Measurements from ENCODE around the gene AK3. TPM values are rescaled to one million over a fixed set of nuclear protein-coding genes. Genes with fewer than 3 reads are reported as not detected.

The AK3 gene
- polyA plus RNA-seq, 6 donors from 2014 or later, result 22.9 to 31.6 (median 27.2) TPM

DNA sequence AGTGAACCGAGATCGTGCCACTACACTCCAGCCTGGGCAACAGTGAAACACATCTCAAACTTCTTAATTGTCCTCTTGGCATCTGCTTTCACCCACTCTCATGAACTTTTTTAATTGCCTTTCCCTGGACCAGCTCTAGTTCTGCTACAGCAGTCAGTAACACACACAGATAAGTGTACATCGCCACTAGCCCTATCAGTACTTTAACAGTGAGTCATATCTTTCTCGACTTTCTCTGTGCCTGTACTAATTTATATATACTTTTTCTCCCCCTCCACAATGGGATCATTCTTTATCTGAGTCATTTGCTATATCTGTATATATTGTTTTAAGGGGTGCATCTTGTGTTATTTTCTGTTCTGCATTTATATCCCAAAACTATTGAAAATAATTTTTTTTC, 54.9 kb downstream of the AK3 start:
- Mint-ChIP-seq H3K9me3 (no peaks in the 10 kb centered on the region), H3K27ac (no peak overlapping the region), H3K4me3 (peak overlapping the region in 1 of 8 donors; percentile 51), H3K27me3 (no peaks in the 10 kb centered on the region), H3K4me1 (peaks cover 5 to 23% (median 7%) of the 10 kb centered on the region in 3 donors), H3K36me3 (peaks cover 13 to 18% of the 10 kb centered on the region in 2 donors)
- DNase-seq, result no peak
- no peak for ATAC-seq (ENCODE audit: low read depth in 2 of 2)

DNA sequence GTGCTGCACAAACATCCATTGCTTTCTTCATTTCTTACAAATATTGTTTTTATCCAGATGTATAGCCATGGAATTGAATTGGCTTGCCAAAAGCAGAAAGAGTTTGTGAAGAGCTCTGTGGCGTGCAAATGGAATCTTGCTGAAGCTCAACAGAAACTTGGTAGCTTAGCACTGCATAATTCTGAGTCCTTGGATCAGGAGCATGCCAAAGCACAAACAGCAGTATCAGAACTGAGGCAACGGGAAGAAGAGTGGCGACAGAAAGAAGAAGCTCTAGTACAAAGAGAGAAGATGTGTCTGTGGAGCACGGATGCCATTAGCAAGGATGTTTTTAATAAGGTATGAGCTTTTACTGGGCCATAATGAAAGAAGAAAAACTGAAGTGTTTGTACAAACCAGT, 56.2 kb downstream of the AK3 start:
- Mint-ChIP-seq H3K27ac (no peak overlapping the region), H3K9me3 (no peaks in the 10 kb centered on the region), H3K4me3 (no peak overlapping the region), H3K27me3 (no peaks in the 10 kb centered on the region), H3K36me3 (peaks cover 7 to 18% of the 10 kb centered on the region in 2 donors), H3K4me1 (peaks cover 2 to 19% (median 5%) of the 10 kb centered on the region in 3 donors)
- ATAC-seq (ENCODE audit: low read depth in 2 of 2) (no peak), DNase-seq (no peak)

DNA sequence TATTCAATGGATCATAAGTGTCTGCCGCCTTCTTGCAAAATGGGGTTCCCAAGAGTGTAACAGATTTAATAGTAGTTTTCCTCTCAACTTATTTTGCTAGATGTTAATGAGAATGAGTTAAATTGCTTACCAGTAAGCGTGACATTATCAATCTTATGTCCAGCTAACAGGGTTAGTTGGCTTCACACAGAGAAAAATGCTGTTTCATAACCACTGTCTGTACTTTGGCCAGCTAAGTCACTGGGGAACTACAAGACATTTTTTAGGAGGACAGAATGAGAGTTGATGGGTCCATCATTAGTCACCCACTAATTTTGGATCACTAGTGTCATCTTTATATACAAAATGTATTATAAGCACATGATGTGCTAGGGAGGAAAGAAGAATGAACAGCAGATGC, 60.3 kb downstream of the AK3 start:
- Mint-ChIP-seq H3K4me3 (no peak overlapping the region), H3K9me3 (no peaks in the 10 kb centered on the region), H3K36me3 (peaks cover 0 to 13% of the 10 kb centered on the region in 2 donors), H3K4me1 (peaks cover 0 to 12% (median 2%) of the 10 kb centered on the region in 3 donors), H3K27me3 (peaks cover under 1 to 4% (median 3%) of the 10 kb centered on the region in 3 donors), H3K27ac (no peak overlapping the region)
- DNase-seq (no peak), ATAC-seq (ENCODE audit: low read depth in 2 of 2) (no peak)

DNA sequence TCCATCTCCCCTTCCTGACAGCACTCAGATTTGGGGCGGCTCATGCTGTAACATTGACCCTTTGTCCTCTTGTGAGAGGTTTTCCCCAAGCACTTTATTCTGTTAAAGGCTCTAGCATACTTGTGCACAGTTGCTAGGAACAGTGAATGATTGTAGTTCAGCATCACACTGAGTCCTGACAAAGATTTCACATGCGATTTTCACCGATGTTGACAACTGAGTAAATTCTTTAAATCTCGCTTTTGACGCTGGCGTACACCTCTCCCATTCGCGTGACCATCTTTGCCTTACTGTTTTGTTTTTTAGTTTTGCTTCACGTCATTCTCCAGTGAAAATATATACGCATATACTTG, 60.9 kb downstream of the AK3 start:
- Mint-ChIP-seq H3K9me3 (no peaks in the 10 kb centered on the region), H3K27me3 (peaks cover 6 to 10% (median 7%) of the 10 kb centered on the region in 3 donors), H3K4me1 (peaks cover 0 to 16% (median 0%) of the 10 kb centered on the region in 3 donors), H3K4me3 (no peak overlapping the region), H3K36me3 (peaks cover 0 to 17% of the 10 kb centered on the region in 2 donors), H3K27ac (no peak overlapping the region)
- ATAC-seq (ENCODE audit: low read depth in 2 of 2) (no peak), DNase-seq (no peak)

DNA sequence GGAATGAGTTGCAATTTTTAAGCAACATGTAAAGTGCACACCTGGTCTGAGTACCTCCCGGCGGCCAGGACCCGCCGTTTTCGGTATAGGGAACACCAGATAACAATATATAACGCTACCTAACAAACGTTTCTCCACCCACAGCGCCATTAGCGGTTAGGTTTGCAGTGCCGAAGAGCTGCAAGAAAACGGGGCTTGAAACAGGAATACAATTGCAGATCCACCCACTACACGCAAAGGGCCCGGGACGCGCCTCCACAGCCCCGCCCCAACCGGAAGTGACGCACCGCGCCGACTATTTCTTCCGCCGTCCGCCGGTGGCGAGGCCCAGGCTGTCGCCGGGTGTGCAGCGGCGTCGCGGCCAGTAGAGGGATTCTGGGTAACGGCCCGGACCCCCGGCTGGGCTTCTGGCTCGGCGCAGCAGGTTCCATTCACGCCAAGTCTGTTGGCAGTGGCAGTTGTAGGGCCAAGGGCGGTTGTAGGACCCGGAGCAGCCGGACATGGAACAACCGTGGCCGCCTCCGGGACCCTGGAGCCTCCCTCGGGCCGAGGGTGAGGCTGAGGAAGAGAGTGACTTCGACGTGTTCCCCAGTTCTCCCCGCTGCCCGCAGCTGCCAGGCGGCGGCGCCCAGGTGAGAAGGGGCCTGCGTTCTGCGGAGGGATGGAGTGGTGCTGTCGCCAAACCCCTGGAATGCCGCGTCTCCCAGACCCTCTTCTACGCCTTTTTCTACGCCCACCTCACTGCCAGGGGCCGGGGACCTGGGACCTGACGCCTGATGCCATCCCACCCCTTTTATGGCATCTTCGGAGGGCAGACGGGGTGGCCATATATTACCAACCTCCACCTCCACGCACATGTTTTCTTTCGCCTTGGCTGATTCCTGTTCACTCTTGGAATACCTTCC, 61.5 kb downstream of the AK3 start, which contains the start of gene CDC37L1:
TSS of gene CDC37L1 (plus strand) at position 302 of the 905 bp plus-strand sequence. CDS start at position 501, 199 bp downstream.
- DNase-seq (peak; percentile 99), ATAC-seq (ENCODE audit: low read depth in 2 of 2) (peak; percentile 94 to 95)
- no peaks in the 10 kb centered on the region for H3K9me3 Mint-ChIP-seq
- H3K27me3 Mint-ChIP-seq, result peaks cover 6 to 12% (median 7%) of the 10 kb centered on the region in 3 donors
- H3K36me3 Mint-ChIP-seq, result peaks cover 0 to 11% of the 10 kb centered on the region in 2 donors
- no peak within 1 kb of the TSS for H3K27ac Mint-ChIP-seq
- H3K4me3 Mint-ChIP-seq, result no peak within 1 kb of the TSS
- H3K4me1 Mint-ChIP-seq, result peaks cover 0 to 11% (median 0%) of the 10 kb centered on the region in 3 donors

DNA sequence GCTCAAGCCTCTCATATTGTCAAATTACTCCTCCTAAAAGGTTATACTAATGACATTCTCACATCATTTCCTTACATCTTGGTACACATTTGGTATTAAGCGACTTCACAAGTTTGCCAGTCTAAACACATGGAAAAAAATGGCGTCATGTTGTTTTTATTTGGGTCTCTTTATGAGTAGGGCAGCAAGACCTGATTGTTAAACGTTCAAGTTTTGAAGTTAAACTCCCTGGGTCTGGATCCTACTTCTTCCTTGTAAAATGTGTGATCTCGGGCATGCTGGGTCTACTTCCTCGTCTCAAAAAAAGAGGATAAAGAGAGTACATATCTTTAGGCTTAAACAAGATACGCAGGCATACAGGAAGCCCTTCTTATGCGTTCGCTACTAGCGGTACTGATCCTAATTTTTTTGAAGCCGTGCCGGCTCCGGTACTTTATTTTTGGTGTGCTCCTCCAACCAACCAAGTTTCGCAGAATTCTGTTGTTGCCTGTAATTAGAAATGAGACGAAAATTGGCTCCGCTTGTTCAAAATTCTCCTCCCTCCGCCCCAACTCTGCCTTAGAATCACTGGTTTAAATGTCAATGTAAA, 62.2 kb downstream of the AK3 start:
- H3K36me3 Mint-ChIP-seq, result peaks cover 0 to 10% of the 10 kb centered on the region in 2 donors
- H3K4me1 Mint-ChIP-seq, result peaks cover 0 to 11% (median 0%) of the 10 kb centered on the region in 3 donors
- DNase-seq, result no peak
- H3K27me3 Mint-ChIP-seq, result peaks cover 6 to 12% (median 7%) of the 10 kb centered on the region in 3 donors
- H3K4me3 Mint-ChIP-seq, result no peak overlapping the region
- ATAC-seq (ENCODE audit: low read depth in 2 of 2), result peak; percentile 6 to 14
- H3K9me3 Mint-ChIP-seq, result no peaks in the 10 kb centered on the region
- H3K27ac Mint-ChIP-seq, result no peak overlapping the region

DNA sequence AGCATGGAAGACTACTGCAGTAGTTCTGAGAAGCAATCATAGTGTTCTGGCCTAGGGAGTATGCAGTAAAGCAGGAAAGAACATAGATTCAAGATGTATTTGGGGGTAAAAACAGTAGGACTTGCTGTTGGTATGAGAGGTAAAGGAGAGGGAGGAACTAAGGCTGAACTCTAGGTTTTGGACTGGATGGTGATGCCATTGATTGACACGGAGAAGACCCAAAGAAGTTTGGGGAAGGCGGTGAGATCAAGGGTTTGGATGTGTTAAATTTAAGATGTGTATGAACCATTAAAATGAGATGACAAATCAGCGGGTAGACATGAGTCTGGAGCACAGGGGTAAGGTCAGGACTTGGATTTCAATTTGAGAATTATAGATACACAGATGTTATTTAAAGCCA, 63.6 kb downstream of the AK3 start:
- H3K27me3 Mint-ChIP-seq, result peaks cover 6 to 12% (median 7%) of the 10 kb centered on the region in 3 donors
- peaks cover 0 to 4% (median 0%) of the 10 kb centered on the region in 3 donors for H3K4me1 Mint-ChIP-seq
- no peaks in the 10 kb centered on the region for H3K9me3 Mint-ChIP-seq
- H3K27ac Mint-ChIP-seq, result no peak overlapping the region
- no peak overlapping the region for H3K4me3 Mint-ChIP-seq
- H3K36me3 Mint-ChIP-seq, result peaks cover 0 to 10% of the 10 kb centered on the region in 2 donors
- DNase-seq (no peak), ATAC-seq (ENCODE audit: low read depth in 2 of 2) (no peak)

DNA sequence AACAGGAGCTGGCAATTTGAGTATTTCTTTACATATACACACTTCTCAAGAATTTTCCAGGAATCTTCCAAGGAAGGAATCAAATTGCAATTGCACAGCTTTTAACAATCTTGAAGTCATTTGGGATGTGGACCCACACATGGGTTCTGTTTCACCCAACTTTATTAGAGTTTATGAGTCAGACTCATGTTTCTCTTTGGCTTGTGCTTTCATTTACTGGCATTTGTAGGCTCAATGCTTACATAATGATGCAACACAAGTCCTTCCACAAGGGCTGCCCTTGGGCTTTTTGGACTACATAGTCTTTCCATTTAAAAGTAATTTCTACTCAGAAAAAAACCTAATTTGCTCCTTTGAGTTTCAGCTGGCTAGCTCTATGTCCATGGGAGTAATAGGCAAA, 66.2 kb downstream of the AK3 start:
- peaks cover 11 to 12% (median 12%) of the 10 kb centered on the region in 3 donors for H3K27me3 Mint-ChIP-seq
- no peak overlapping the region for H3K27ac Mint-ChIP-seq
- no peaks in the 10 kb centered on the region for H3K9me3 Mint-ChIP-seq
- ATAC-seq (ENCODE audit: low read depth in 2 of 2) (no peak), DNase-seq (no peak)
- peaks cover 0 to 4% (median 0%) of the 10 kb centered on the region in 3 donors for H3K4me1 Mint-ChIP-seq
- H3K36me3 Mint-ChIP-seq, result peaks cover 4 to 10% of the 10 kb centered on the region in 2 donors
- no peak overlapping the region for H3K4me3 Mint-ChIP-seq

DNA sequence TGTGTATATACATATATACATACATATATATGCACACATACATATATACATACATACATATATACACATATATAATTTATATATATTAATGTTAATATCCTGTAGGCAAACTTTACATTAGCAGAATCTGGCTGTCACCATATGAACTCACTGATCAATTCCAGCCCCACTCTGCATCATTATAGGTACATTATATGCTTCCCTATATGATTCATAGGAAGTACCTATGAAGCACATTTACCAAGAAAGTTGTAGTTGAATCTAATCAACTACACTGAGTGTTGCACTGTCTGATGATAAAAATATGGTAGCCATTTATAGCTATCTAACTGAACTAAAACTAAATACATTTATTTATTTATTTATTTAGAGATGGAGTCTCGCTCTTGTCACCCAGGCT, 69.3 kb downstream of the AK3 start:
- Mint-ChIP-seq H3K9me3 (no peaks in the 10 kb centered on the region), H3K27ac (no peak overlapping the region), H3K4me1 (peaks cover 1 to 10% (median 2%) of the 10 kb centered on the region in 3 donors), H3K36me3 (peaks cover 4 to 10% of the 10 kb centered on the region in 2 donors), H3K27me3 (peaks cover 18 to 32% (median 24%) of the 10 kb centered on the region in 3 donors), H3K4me3 (no peak overlapping the region)
- no peak for DNase-seq
- no peak for ATAC-seq (ENCODE audit: low read depth in 2 of 2)

DNA sequence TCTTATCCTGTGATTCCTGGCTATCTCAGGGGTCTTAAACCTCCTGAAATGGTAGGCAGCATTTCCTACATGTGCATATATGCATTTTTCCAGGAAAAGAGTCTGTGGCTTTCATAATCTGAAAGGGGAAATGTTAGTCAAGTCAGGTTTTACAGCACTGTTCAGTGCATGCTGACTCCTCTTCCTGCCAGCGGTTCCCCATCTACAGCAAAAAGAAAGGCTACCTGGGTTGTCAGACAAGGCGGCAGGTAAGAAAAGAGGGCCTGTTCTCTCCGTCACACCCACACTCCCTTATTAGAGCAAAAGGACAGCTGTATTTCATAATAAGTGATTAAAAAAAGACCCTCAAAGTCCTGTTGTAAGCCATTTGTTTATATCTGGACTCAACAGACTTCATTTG, 70.4 kb downstream of the AK3 start:
- Mint-ChIP-seq H3K27ac (no peak overlapping the region), H3K4me3 (no peak overlapping the region), H3K4me1 (peaks cover 13 to 20% (median 13%) of the 10 kb centered on the region in 3 donors), H3K36me3 (peaks cover 4% of the 10 kb centered on the region in 2 donors), H3K9me3 (no peaks in the 10 kb centered on the region), H3K27me3 (peaks cover 27 to 29% (median 28%) of the 10 kb centered on the region in 3 donors)
- ATAC-seq (ENCODE audit: low read depth in 2 of 2) (no peak), DNase-seq (no peak)

DNA sequence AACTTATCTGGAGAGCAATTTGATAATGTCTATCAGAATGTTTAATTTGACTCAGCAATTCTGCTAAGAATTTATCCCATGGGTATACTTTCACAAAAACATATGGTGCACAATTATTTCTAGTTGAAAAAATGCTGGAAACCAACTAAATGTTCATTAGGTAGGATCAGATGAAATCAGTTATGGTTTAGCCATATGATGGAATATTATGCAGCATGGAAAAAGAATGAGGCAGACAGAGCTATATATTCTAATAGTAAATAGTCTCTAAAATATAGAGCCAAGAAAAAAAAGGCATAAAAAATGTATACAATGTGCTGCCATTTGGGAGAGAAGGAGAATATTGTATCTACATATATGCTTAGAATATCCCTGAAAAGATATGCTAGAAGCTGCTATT, 71.1 kb downstream of the AK3 start:
- H3K27ac Mint-ChIP-seq, result no peak overlapping the region

DNA sequence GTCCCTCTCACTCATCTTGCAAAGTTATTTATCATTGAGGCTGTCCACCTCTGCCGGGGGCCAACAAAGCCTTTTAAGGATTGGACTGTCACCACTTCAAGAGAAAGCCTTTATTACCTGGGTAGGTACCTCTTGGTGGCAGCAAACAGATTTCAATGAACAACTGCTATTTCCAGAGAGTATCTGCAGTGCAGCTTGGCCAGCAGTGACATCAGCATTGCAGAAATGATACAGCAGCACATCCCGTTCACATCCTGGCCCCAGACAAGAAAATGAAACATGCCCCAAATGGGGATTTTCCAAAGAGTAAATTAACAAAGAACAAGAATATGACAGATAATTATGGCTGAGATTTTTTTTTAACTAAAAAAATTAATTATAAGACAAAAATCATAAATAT, 72.4 kb downstream of the AK3 start:
- DNase-seq (no peak), ATAC-seq (ENCODE audit: low read depth in 2 of 2) (no peak)
- peaks cover 30 to 33% (median 30%) of the 10 kb centered on the region in 3 donors for H3K4me1 Mint-ChIP-seq
- H3K27me3 Mint-ChIP-seq, result peaks cover 22 to 28% (median 26%) of the 10 kb centered on the region in 3 donors
- no peak overlapping the region for H3K4me3 Mint-ChIP-seq
- no peaks in the 10 kb centered on the region for H3K9me3 Mint-ChIP-seq
- peaks cover 0 to 4% of the 10 kb centered on the region in 2 donors for H3K36me3 Mint-ChIP-seq
- H3K27ac Mint-ChIP-seq, result no peak overlapping the region

More for the DNA sequence above, 71.1 kb downstream of the AK3 start:
- peaks cover 22 to 28% (median 26%) of the 10 kb centered on the region in 3 donors for H3K27me3 Mint-ChIP-seq
- H3K4me1 Mint-ChIP-seq, result peaks cover 18 to 23% (median 20%) of the 10 kb centered on the region in 3 donors
- peaks cover 0 to 4% of the 10 kb centered on the region in 2 donors for H3K36me3 Mint-ChIP-seq
- no peak overlapping the region for H3K4me3 Mint-ChIP-seq
- no peak for ATAC-seq (ENCODE audit: low read depth in 2 of 2)
- DNase-seq, result no peak
- no peaks in the 10 kb centered on the region for H3K9me3 Mint-ChIP-seq

DNA sequence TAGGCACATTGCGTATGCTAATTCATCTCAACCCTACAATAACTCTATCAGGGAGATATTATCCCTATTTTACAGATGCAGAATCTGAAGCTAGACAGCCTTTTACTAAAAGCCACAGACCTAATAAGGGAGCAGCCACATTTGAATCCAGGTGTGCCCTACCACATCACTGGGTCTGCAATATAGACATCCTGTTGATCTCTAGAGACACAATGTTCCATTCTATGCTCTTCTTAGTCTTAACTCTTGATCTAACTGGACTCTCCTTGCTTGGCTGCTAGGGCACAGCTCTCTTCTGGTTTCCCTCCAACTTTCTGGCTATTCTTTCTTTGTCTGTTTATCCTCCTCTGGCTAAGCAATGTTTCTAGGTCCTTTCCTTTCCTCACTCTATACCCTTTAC, 73.3 kb downstream of the AK3 start:
- Mint-ChIP-seq H3K27ac (no peak overlapping the region), H3K36me3 (peaks cover 0 to 4% of the 10 kb centered on the region in 2 donors), H3K4me1 (peaks cover 39 to 42% (median 39%) of the 10 kb centered on the region in 3 donors), H3K9me3 (no peaks in the 10 kb centered on the region), H3K4me3 (peak overlapping the region in 1 of 8 donors; percentile 43), H3K27me3 (peaks cover 22 to 28% (median 26%) of the 10 kb centered on the region in 3 donors)
- DNase-seq (no peak), ATAC-seq (ENCODE audit: low read depth in 2 of 2) (no peak)

All from naive B cell (primary cell).